DMS 273 (cell line): ENCODE data around the gene LPAR3.
"Not testable (repeated sequence)": the region's sequence is repeated elsewhere in the genome, so short reads cannot be mapped to it uniquely, and the experiment has no call there.

Experiments used
- DNase-seq: peaks from one replicate; lab custom pipeline; 2025; ENCODE audit not compliant: unreplicated experiment; lab: John Stamatoyannopoulos, UW

The LPAR3 gene

GRCh38 chr1:84907095-84907827, 14.3 kb upstream of the LPAR3 start:
- DNase-seq = no peak

- not testable (repeated sequence) for DNase-seq
These were observed 9.7 kb upstream of the LPAR3 start for GRCh38 chr1:84902727-84903126.

- DNase-seq = no peak
These were observed 7.0 kb upstream of the LPAR3 start for GRCh38 chr1:84899969-84900368.

- DNase-seq = no peak
These were observed 3.3 kb upstream of the LPAR3 start for GRCh38 chr1:84896279-84896678.

GRCh38 chr1:84890566-84890965, 2.4 kb downstream of the LPAR3 start:
- no peak for DNase-seq

- DNase-seq = no peak
These were observed 3.6 kb downstream of the LPAR3 start for GRCh38 chr1:84889437-84889836.

- no peak for DNase-seq
These were observed 4.3 kb downstream of the LPAR3 start for GRCh38 chr1:84888753-84889152.

- no peak for DNase-seq
These were observed 5.6 kb downstream of the LPAR3 start for GRCh38 chr1:84887261-84887934.

GRCh38 chr1:84885469-84885868, 7.5 kb downstream of the LPAR3 start:
- DNase-seq = no peak

GRCh38 chr1:84884671-84885389, 8.2 kb downstream of the LPAR3 start:
- DNase-seq = no peak

- DNase-seq = no peak
These were observed 9.7 kb downstream of the LPAR3 start for GRCh38 chr1:84883286-84883685.

GRCh38 chr1:84877592-84877991, 15.4 kb downstream of the LPAR3 start:
- DNase-seq = no peak

- DNase-seq = no peak
These were observed 16.7 kb downstream of the LPAR3 start for GRCh38 chr1:84876353-84876752.

- DNase-seq = no peak
These were observed 19.6 kb downstream of the LPAR3 start for GRCh38 chr1:84873366-84873765.

GRCh38 chr1:84872696-84873355, 20.2 kb downstream of the LPAR3 start:
- no peak for DNase-seq

GRCh38 chr1:84871181-84871580, 21.8 kb downstream of the LPAR3 start:
- no peak for DNase-seq

- DNase-seq = no peak
These were observed 22.4 kb downstream of the LPAR3 start for GRCh38 chr1:84870591-84870990.

- DNase-seq = no peak
These were observed 23.3 kb downstream of the LPAR3 start for GRCh38 chr1:84869720-84870119.

- DNase-seq = no peak
These were observed 30.2 kb downstream of the LPAR3 start for GRCh38 chr1:84862810-84863251.

GRCh38 chr1:84861988-84862644, 30.9 kb downstream of the LPAR3 start:
- DNase-seq = no peak

- no peak for DNase-seq
These were observed 31.5 kb downstream of the LPAR3 start for GRCh38 chr1:84861516-84861915.
